HG02588 (cell line): ENCODE data around the gene GPR39.

ENCODE experiments used
- ATAC-seq: cut with Tn5 transposase; IDR thresholded peaks from one replicate; pipeline ENCODE4 v1.9.1; 2021; ENCODE audit warnings: mild to moderate bottlenecking, moderate library complexity; ENCODE audit not compliant: unreplicated experiment

The GPR39 gene

GRCh38 chr2:132633635-132634034 lies 217.0 kb downstream of the GPR39 start:
- ATAC-seq: no peak

DNA sequence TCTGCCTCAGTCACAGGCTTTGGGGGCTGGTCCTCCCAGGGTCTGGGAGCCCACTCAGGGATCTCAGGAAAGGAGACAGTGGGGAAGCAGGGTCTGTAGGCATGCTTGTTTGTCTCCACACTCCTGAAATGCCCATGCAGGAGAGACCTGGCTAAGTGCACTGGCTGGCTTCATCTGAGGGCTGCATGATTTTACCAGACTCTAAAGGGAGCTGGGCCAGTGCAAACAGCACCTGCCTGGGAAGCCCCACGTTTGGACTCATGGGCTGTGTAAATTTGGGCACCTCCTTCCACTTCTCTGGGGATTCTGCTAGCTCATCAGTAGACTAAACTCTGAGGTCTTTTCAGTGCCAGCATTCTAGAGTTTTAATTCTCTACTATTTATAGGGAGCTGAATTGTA lies 219.7 kb downstream of the GPR39 start:
- no peak for ATAC-seq

GRCh38 chr2:132638313-132639040 lies 221.9 kb downstream of the GPR39 start:
- no peak for ATAC-seq

DNA sequence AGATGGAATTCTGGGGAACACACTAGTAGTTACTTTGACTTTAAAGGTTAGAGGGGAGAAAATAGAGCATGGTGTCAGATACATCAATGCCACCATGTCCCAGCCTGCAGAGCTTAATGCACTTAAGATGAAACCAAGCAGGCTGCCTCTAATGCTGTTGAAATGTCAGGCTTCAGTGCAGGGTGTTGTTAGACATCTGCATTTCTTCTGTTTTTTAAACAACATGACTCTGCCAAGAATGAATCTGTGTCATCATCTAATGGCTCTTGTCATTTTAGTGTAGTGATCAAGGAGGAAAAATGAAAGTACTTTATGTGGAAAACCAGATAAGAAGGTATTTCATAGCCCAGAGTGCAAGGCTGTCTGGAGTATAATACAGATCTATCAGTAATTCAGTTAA lies 223.5 kb downstream of the GPR39 start:
- no peak for ATAC-seq

DNA sequence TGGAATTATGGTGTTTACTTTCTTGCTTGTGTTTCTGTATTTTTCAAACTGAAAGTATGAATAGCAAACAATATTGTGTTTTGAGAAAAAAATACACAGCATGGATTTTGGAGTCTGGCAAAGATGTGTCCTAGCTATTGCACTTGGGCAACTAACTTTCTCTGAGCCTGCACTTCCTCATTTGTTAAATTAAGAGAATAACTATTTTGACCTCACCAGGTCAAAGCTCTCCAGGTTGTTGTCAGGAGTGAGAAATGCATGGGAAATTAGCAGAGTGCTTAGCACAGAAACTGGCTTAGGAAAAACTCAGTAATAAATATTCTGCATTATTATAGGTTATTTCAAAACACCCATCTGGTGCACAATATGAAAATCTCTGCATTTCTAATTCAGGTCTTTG lies 225.2 kb downstream of the GPR39 start:
- no peak for ATAC-seq

GRCh38 chr2:132642415-132642814 lies 225.8 kb downstream of the GPR39 start:
- no peak for ATAC-seq

DNA sequence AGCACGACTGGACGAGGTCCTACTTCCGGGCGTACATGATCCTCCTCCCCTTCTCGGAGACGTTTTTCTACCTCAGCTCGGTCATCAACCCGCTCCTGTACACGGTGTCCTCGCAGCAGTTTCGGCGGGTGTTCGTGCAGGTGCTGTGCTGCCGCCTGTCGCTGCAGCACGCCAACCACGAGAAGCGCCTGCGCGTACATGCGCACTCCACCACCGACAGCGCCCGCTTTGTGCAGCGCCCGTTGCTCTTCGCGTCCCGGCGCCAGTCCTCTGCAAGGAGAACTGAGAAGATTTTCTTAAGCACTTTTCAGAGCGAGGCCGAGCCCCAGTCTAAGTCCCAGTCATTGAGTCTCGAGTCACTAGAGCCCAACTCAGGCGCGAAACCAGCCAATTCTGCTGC lies 228.6 kb downstream of the GPR39 start:
- ATAC-seq: no peak

GRCh38 chr2:132645722-132646539 lies 229.3 kb downstream of the GPR39 start:
- peak; percentile 68 for ATAC-seq

DNA sequence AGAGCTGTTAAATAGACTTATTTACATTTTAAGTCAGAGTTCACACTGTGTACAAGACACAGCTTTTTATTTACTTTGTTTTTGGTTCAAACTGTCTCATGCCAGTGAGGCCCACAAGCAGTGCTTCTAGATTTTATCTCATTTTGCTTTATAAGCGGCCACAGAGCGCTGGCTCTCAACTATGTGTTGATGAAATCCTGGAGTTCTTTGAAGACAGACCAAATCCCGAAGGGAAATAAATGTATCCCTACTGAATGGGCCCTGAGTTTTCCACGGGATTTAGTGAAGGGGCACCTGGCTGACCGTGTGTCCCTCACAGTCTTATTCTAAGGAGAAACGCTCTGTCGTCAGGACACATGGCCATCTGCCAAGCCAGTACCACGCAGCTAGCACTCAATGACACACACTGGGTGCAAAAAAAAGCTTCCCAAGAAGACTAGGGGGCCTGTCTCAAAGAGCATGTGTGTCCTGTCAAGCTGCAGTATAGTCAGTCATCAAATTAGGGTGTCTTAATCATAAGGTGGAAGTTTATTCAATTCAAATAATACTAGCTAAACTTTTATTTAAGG lies 230.0 kb downstream of the GPR39 start:
- no peak for ATAC-seq

- no peak for ATAC-seq
These were observed 234.8 kb downstream of the GPR39 start for GRCh38 chr2:132651115-132652045.

DNA sequence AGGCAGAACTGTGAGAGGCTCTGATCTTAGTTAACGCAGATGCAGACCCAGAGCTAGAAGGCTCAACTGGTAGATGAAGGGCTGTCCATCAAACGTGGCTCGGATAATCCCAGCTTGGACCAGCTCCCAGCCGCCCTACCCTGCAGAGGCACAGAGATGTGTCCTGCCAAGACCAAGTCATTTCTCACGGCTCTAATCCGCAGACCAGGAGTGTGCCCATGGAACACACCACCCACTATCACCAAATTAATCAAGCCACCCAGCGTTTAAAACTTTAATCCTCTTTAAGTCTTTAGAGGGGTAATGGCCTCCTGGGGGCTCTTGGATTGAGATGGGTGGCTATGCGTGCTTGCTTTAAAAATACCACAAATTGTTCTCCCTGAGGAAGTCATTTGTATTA lies 235.9 kb downstream of the GPR39 start:
- no peak for ATAC-seq

GRCh38 chr2:132654335-132654734 lies 237.7 kb downstream of the GPR39 start:
- ATAC-seq: no peak

DNA sequence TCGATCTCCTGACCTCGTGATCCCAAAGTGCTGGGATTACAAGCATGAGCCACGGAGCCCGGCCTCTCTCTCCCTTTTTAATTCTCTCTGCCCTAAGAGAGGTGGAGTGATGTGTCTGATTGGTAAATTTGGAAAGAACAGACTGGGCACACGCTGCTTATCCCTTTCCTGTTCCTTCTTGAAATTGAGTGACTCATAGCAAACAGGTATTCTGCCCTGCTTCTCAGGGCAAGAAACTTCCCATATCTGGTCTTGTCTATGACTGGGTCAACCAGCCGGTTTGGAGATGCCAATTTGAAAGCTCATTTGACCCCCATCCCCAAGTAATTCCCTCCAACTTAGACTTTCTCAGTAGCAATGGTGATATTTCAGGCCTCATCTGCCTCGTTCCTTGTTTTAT lies 238.4 kb downstream of the GPR39 start:
- no peak for ATAC-seq

DNA sequence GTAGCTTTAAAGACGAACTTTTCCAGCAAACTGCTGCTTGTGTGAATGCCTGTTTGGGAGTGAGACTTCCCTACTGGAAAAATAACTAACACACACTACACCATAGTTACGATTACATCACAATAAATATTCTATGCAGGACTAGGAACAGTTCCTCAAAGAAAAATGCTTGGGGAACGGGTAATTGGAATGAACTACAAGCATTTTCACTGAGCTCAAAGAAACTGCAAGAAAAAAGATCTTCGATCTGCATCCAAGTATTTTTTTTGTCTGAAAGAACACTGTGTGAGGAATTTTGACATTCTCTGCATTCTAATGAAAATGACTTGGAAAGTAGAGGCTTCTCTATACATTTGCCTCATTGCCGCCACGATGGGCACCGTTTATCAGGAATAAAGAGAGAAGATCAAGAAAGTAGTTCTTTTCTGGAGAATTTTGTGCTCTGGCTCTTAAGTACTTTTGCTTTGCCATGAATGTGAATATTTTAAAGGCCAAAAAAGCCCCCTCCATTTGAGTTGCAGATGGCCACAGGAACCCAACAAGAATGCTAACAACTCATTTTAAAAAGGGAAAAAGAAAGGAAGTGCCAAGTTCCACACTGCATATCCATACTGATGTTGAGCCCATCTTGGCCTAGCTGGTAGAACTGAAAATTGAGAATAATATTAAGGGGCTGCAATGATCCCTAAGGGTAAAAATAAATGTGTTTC lies 239.8 kb downstream of the GPR39 start:
- no peak for ATAC-seq

DNA sequence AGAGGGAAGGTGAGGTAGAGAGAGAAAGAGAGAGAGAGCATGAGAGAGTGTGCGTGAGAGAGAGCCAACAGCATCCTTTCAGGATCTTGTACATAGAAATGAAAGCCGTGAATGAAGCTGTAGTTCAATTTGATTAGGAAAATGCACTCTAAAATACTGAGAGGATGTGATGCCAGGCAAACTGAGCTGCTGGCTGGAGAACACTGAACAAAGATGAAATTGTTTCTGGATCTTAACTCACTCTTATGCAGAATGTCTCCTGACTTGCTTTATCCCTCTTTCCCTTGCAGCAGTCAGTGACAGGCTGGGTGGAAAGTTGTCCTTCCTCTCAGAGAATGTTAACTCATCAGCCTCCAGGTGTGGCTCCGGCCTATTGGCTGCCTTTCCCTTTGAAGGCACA lies 242.7 kb downstream of the GPR39 start:
- no peak for ATAC-seq

- ATAC-seq: no peak
These were observed 246.1 kb downstream of the GPR39 start for GRCh38 chr2:132662732-132663131.

GRCh38 chr2:132664096-132664495 lies 247.5 kb downstream of the GPR39 start:
- ATAC-seq: no peak

DNA sequence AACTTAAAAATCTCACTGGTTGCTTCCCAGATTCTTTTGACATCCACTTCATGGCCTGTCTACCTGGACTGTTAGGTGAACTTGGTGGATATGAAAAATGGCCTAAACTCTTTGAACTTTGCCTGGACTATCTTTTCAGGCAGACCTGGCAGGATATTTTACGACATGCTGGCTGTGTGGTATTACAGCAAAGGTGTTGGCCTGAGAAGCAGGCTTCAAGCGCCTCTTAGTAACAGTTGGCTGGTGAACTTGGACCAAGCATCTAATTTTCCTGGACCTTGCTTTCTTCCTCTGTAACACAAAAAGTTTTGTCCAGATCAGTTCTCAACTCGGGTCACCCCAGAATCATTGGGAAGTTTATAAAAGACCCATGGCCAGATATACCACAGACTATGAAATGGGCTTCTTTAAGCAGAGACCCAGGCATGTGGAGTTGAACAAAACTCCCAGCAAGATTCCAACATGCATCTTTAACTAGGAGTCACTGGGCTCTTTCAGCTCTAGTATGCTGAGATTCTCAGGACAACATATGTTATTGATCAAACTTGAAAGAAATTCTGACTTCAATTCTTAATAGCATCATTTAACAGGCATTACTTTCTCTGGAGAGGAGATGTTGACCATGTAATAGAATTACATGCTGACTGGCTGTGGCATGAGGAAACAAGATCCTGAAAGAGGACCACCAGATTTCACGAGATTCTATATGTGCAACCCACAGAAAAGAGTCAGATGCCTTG lies 249.0 kb downstream of the GPR39 start:
- no peak for ATAC-seq

DNA sequence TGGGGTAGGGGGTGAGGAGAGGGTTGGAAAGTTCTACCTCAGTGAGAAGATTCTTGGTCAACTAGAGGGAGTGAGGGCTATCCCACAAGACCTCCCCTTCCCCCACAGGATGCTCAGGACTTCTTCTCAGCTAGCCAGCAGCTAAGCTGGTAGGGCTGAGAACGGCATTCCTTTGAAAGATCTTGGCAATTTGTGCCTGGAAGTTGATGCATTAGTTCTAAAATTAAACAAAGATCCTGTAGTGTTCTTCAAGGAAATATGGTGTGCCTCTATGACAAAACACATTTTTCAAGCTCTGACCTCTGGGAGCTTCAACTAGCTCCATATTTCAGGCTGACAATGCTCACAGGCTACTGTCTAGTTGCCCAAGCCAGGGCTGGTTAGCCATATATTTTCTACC lies 251.1 kb downstream of the GPR39 start:
- no peak for ATAC-seq
